Ammon's horn (tissue), 1 donor: ENCODE measurements around the gene FMO5.
"Not testable (repeated sequence)": the region's sequence is repeated elsewhere in the genome, so short reads cannot be mapped to it uniquely, and the experiment has no call there.

Experiments used
- DNase-seq: peaks from one replicate; pipeline ENCODE4 v3.0.0-alpha.2; 2016; ENCODE audit warnings: low spot score

Gene FMO5, protein sequence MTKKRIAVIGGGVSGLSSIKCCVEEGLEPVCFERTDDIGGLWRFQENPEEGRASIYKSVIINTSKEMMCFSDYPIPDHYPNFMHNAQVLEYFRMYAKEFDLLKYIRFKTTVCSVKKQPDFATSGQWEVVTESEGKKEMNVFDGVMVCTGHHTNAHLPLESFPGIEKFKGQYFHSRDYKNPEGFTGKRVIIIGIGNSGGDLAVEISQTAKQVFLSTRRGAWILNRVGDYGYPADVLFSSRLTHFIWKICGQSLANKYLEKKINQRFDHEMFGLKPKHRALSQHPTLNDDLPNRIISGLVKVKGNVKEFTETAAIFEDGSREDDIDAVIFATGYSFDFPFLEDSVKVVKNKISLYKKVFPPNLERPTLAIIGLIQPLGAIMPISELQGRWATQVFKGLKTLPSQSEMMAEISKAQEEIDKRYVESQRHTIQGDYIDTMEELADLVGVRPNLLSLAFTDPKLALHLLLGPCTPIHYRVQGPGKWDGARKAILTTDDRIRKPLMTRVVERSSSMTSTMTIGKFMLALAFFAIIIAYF

GRCh38 chr1:147225193-147225730, at the start of gene FMO5:
Gene FMO5 (minus strand): TSS chr1:147225339. CDS start chr1:147225029, 310 bp downstream.
- DNase-seq: peak; percentile 72

GRCh38 chr1:147273409-147274336, 48.5 kb upstream of the FMO5 start:
- peak; percentile 81 for DNase-seq

DNA sequence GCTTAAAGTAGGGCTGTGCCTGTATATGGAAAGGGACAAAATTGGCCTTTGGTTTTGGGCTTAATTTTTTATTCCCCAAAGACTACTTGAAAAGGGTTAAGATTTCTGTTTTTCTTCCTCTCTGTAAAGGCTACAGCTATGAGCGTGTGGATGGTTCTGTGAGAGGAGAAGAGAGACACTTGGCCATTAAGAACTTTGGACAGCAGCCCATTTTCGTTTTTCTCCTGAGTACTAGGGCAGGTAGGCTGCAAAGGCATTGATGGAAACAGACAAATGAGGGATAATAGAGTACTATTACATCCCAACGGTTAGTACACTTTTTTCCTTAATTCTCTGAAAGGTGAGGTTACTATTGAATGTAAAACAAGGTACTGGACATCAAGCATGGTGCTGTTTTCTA, 46.9 kb upstream of the FMO5 start:
- no peak for DNase-seq

GRCh38 chr1:147270721-147271120, 45.6 kb upstream of the FMO5 start:
- DNase-seq: no peak

DNA sequence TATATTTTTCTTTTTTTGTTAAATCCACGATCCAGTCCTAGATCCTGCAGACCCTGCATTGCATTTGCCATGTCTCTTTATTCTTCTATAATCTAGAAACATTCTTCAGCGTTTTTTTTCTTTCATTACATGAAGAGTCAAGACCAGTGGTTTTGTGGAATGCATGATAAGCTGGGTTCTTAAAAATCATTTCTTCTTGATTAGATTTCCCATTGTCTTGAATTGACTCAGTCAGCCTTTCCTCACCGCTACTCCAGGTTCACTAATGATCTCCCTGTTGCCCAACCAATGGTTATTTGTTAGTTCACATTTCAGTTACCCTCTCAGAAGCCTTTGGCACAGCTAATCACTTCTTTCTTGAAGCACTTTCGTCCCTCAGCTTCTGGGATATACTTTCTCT, 42.6 kb upstream of the FMO5 start:
- DNase-seq: no peak

DNA sequence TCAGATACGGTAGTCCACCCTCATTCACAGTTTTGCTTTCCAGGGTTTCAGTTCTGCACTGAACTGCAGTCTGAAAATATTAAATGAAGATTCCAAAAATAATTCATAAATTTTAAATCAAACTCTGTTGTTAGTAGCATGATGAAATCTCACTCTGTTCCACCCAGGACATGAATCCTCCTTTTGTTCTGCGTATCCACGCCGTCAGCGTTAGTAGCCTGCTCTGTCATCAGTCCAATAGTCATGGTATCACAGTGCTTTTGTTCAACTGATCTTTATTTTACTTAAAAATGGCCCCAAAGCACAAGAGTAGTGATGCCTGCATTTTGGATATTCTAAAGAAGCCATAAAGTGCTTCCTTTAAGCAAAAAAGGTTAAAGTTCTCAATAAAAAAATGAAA, 41.2 kb upstream of the FMO5 start:
- peak; percentile 72 for DNase-seq

DNA sequence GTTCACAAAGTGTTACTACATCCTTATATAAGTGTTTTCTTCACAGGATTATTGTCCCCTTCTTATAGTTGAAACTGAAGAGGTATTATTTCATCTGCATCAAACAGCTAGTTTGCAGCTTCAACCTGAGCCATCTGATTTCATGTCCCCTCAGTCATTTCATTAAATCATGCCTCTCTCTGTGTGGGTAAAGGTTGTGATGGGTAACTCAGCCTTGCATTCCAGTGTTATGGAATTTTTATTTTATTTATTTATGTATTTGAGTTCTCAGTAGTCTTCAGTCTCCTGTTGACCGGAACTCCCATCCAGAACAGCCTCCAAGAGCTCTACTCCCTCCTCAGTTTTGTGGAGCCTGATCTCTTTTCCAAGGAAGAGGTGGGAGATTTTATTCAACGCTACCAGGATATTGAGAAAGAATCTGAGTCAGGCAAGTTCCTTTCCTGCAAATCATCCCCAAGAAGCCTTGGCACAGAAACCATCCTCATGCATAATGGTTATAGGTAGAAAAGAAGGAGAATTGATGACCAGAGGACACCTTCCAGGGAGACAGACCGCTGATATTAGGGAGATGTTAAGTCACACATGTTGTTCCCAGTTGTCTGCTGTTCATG, 39.1 kb upstream of the FMO5 start:
- DNase-seq: no peak

DNA sequence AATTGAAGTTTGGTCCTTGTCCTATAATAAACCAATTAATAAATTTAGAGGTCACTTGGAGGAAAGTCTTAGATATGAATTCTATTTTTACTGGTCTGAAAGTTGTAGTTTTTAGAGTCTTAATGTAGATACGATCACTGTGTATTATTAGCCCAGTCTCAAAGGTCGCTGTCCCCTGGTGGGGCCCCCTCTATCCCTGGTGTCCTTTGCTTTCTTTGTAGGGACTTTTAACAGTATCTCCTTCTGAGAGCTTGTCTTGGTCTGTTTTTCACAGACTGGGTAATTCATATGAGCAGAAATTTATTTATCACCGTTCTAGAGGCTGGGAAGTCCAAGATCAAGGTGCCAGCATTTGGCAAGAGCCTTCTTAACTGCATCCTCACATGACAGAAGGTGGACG, 35.8 kb upstream of the FMO5 start:
- DNase-seq: no peak

- peak; percentile 24 for DNase-seq
Measured at GRCh38 chr1:147252540-147252939, 27.4 kb upstream of the FMO5 start.

- no peak for DNase-seq
Measured at GRCh38 chr1:147247656-147248238, 22.6 kb upstream of the FMO5 start.

GRCh38 chr1:147246910-147247655, 21.9 kb upstream of the FMO5 start:
- peak; percentile 43 for DNase-seq

DNA sequence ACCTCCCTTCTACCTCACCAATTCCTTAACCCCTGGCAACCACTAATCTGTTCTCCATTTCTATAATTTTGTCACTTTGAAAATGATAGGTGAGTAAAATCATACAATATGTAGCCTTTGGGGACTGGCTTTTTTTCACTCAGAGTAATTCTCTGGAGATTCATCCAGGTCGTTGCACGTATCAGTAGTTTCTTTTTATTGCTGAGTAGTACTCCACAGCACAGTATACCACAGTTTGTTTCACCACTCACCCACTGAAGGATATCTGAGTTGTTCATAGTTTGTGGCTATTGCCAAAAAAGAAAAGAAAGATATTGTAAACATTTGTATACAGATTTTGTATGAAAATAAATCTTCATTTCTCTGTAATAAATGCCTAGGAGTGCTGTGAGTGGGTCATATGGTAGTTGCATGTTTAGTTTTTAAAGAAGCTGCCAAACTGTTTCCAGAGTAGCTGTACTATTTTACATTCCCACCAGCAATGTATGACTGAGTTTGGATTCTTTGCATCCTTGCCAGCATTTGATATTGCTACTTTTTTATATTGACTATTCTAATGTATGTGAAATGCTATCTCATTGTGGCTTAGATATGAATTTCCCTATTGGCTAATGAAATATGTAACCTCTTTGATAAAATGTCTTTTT, 21.0 kb upstream of the FMO5 start:
- no peak for DNase-seq

- DNase-seq: no peak
Measured at GRCh38 chr1:147245586-147246021, 20.5 kb upstream of the FMO5 start.

DNA sequence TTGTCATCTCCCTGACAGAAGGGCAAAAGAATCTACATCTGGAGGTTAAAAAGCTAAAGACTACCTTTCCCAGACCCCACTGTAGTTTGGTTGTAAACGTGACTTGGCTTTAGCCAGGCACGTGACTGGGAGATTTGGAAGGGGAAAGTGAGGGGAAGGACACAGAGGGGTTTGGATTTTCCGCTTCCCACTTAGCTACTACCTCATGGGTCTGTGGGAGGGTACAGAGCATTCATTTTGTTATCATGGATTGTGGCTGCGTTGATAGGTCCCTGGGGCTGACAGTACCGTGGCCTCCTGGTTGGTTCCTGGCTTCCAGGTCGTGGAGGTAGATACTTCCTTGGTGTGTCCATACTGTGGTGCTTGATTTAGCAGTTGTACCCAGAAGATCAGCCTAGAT, 20.0 kb upstream of the FMO5 start:
- DNase-seq: no peak

- DNase-seq: no peak
Measured at GRCh38 chr1:147243841-147244240, 18.7 kb upstream of the FMO5 start.

DNA sequence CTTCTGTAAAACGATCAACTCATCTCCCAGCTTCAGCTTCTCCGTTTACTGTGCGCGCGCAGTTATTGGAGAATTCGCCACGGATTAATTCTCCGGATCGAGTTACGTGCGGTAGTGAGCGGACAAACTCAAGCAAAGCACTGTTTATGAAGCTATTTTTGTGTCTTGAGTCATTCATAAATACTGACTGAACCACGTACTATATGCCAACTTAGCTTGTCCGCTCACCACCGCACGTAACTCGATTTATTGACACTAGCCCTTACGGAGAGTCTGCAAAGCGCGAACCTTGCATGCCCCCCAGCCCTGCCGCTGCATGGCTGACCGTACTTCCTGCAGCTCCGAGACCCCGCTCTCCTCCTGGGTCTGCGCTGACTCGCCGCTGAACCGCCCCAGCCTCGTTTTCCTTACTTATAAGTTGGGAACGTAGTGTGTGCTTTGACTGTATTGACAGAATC, 18.1 kb upstream of the FMO5 start:
- peak; percentile 53 for DNase-seq

- DNase-seq: peak; percentile 96
Measured at GRCh38 chr1:147242449-147243227, 17.5 kb upstream of the FMO5 start, which contains the start of gene CHD1L. Gene CHD1L (plus strand): TSS chr1:147242684. CDS start chr1:147242704, 20 bp downstream.

GRCh38 chr1:147241934-147242448, 16.9 kb upstream of the FMO5 start:
- DNase-seq: no peak

DNA sequence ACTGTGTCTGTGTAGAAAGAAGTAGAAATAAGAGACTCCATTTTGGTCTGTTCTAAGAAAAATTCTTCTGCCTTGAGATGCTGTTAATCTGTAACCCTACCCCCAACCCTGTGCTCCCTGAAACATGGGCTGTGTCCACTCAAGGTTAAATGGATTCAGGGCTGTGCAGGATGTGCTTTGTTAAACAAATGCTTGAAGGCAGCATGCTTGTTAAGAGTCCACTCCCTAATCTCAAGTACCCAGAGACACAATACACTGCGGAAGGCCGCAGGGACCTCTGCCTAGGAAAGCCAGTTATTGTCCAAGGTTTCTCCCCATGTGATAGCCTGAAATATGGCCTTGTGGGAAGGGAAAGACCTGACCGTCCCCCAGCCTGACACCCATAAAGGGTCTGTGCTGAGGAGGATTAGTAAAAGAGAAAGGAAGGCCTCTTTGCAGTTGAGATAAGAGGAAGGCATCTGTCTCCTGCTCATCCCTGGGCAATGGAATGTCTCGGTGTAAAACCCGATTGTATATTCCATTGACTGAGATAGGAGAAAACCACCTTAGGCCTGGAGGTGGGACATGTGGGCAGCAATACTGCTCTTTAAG, 15.1 kb upstream of the FMO5 start:
- not testable (repeated sequence) for DNase-seq
